ENCODE results near the gene MLLT3. TPM values are rescaled to one million over a fixed set of nuclear protein-coding genes. Genes with fewer than 3 reads are reported as not detected.

MLLT3 gene
- total and polyA plus RNA-seq, 2 of the 13 experiments (the other 11 are each of a cell fraction or from before 2014, with no cell fraction given): 12.3 to 12.6 TPM

DNA sequence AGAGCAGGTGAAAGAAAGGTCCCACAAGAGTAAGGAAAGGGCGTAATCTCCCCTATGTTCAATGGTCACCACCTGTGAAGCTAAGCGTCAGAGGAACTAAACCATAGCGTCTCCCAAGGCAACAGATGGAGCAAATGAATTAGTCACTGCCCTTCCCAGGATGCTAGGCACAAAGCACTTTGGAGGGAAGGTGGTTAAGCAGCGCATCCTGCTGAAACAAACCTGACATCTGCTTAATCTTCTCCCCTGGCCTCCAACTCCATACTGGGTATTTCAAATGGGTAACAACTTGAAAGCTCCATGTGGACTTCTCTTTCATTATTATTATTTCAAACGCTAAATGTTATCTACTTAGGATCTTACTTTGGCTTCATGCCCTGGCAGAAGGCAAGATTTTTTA is 227.3 kb downstream of the MLLT3 start:
- no peak overlapping the region for H3K4me2 ChIP-seq (ENCODE audit: low read depth, low read length)
- no peak overlapping the region for H3K27ac ChIP-seq (ENCODE audit: extremely low read length, insufficient read depth, low read length)
- peaks cover 12% of the 10 kb centered on the region for H3K4me1 ChIP-seq (ENCODE audit: insufficient read depth, low read length)
- WGBS (ENCODE audit: low lambda C conversion rate): 49% methylated on average over 5 of the region's 5 CpGs
- no peak overlapping the region for H3K9ac ChIP-seq (ENCODE audit: insufficient read depth, low read depth, low read length)
- in situ Hi-C loops (cut with HindIII; ENCODE audit: extremely low pct_ligation_motif_present, low pct_unique_long_range_greater_than_20kb): no loop called here
- no peak overlapping the region for H3K4me3 ChIP-seq (replicated peaks in 1 of 3; ENCODE audit: insufficient read depth in 1 of 3, low read depth in 2 of 3, low read length in 3 of 3)
- no peaks in the 10 kb centered on the region for H3K9me3 ChIP-seq (ENCODE audit: low read length)
- H3K79me2 ChIP-seq (ENCODE audit: insufficient read depth, low read length): no peaks in the 10 kb centered on the region
- ChIA-PET CTCF (ENCODE audit: low intra/inter-chr PET ratio, low total read pairs) (no interaction called here), POLR2A (no interaction called here)
- no peak for FAIRE-seq
- H2AFZ ChIP-seq (ENCODE audit: low read length): no peak overlapping the region
- no peaks in the 10 kb centered on the region for H3K36me3 ChIP-seq (replicated peaks in 1 of 2; ENCODE audit: control insufficient read depth in 1 of 2, insufficient read depth in 2 of 2, low read length in 2 of 2)
- no peaks in the 10 kb centered on the region for H3K27me3 ChIP-seq (ENCODE audit: control insufficient read depth in 1 of 2, insufficient read depth in 2 of 2, low read length in 2 of 2)
- H4K20me1 ChIP-seq (ENCODE audit: insufficient read depth, low read length): no peaks in the 10 kb centered on the region
- no peak for ATAC-seq
- intact Hi-C loops (cut with micrococcal nuclease; ENCODE audit: unreplicated experiment): no loop called here
- DNase-seq (ENCODE audit: low spot score): no peak
- no TSS peak for BruUV-seq (replicated peaks)
- TF ChIP-seq ZBTB39 (CRISPR knock-in tag; IDR thresholded peaks at IDR 0.05): no peak
- TF ChIP-seq ARHGAP35 (CRISPR knock-in tag; IDR thresholded peaks at IDR 0.05; ENCODE audit: borderline replicate concordance): no peak
- TF ChIP-seq MBNL3 (CRISPR knock-in tag; conservative IDR thresholded peaks at IDR 0.05): no peak
- no peak for TF ChIP-seq ZNF350 (CRISPR knock-in tag; IDR thresholded peaks at IDR 0.05; ENCODE audit: borderline replicate concordance, low read depth)
- TF ChIP-seq, protein P1, sequence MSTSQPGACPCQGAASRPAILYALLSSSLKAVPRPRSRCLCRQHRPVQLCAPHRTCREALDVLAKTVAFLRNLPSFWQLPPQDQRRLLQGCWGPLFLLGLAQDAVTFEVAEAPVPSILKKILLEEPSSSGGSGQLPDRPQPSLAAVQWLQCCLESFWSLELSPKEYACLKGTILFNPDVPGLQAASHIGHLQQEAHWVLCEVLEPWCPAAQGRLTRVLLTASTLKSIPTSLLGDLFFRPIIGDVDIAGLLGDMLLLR (CRISPR knock-in tag; IDR thresholded peaks at IDR 0.05): no peak
- TF ChIP-seq AHR (CRISPR knock-in tag; IDR thresholded peaks at IDR 0.05): no peak
- TF ChIP-seq CCDC6 (CRISPR knock-in tag; IDR thresholded peaks at IDR 0.05): no peak
- no peak for TF ChIP-seq MEIS2 (CRISPR knock-in tag; IDR thresholded peaks at IDR 0.05)
- no peak for TF ChIP-seq ZNF83 (CRISPR knock-in tag; IDR thresholded peaks at IDR 0.05; ENCODE audit: borderline replicate concordance)
- no peak for TF ChIP-seq ZBTB21 (CRISPR knock-in tag; IDR thresholded peaks at IDR 0.05)
- TF ChIP-seq CEBPB (IDR thresholded peaks at IDR 0.05; ENCODE audit: borderline replicate concordance, low read depth, low read length): no peak
- TF ChIP-seq KDM1A (CRISPR knock-in tag; IDR thresholded peaks at IDR 0.05): no peak
- no peak for TF ChIP-seq ZFP90 (CRISPR knock-in tag; IDR thresholded peaks at IDR 0.05; ENCODE audit: borderline replicate concordance)
- no peak for TF ChIP-seq KIAA2018 (CRISPR knock-in tag; IDR thresholded peaks at IDR 0.05; ENCODE audit: borderline replicate concordance)
- no peak for TF ChIP-seq HDAC2 (CRISPR knock-in tag; IDR thresholded peaks at IDR 0.05)
- TF ChIP-seq ISL2 (CRISPR knock-in tag; IDR thresholded peaks at IDR 0.05): no peak

Data from HepG2 (cell line).